Measurements from ENCODE around the gene GXYLT2. TPM values are rescaled to one million over a fixed set of nuclear protein-coding genes. Genes with fewer than 3 reads are reported as not detected.
A peak's percentile ranks its signal among the peaks of the same experiment; 100 is the strongest.

The GXYLT2 gene
- total RNA-seq, 4 donors from 2014 or later: 1.5 to 12.5 (median 7.5) TPM

DNA sequence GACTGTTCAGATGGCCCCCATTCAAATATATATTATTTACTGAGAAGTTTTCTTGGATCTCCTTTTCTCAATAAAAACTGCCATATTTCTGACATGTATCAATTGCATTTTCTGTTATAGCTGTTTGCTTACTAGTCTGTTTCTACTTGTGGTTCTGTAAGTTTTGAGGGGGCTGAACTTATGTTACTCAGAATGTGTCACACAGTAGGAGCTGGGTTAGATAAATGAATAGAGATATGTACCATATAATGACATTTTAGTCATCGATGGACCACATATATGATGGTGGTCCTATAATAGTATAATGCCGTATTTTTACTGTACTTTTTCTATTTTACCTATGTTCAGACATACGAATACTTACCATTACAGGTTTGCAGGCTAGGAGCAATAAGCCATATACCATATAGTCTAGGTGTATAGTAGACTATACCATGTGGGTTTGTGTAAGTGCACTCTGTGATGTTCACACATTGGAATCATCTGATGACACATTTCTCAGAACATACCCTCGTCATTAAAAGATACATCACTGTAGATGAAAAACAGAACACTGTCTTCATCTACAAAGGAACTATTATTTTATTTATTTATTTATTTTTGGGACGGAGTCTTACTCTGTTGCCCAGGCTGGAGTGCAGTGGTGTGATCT lies 131.1 kb downstream of the GXYLT2 start:
- H3K4me1 ChIP-seq: peaks cover 13 to 53% (median 24%) of the 10 kb centered on the region in 4 donors
- no peaks in the 10 kb centered on the region for H3K9me3 ChIP-seq
- H3K27ac ChIP-seq: no peak overlapping the region
- 67 to 90% methylated on average over 5 of the region's 5 CpGs for WGBS, 2 donors (ENCODE audit: low coverage in 1 of 2)
- intact Hi-C loops (cut with DNase I; ENCODE audit: low total_unique reads): no loop called here
- H3K4me3 ChIP-seq: no peak overlapping the region
- in situ Hi-C loops (cut with MboI; ENCODE audit: low pct_ligation_motif_present in 1 of 4, low pct_unique_long_range_greater_than_20kb in 1 of 4, low sequenced_read_pairs in 3 of 4): no loop called here
- no peaks in the 10 kb centered on the region for H3K27me3 ChIP-seq
- H3K36me3 ChIP-seq: no peaks in the 10 kb centered on the region
- no peak for DNase-seq
- TF ChIP-seq CTCF (IDR thresholded peaks at IDR 0.05) (no peak), POLR2A (IDR thresholded peaks at IDR 0.05) (no peak), EP300 (IDR thresholded peaks at IDR 0.05; ENCODE audit: low read depth) (no peak), POLR2AphosphoS5 (IDR thresholded peaks at IDR 0.05) (no peak)

DNA sequence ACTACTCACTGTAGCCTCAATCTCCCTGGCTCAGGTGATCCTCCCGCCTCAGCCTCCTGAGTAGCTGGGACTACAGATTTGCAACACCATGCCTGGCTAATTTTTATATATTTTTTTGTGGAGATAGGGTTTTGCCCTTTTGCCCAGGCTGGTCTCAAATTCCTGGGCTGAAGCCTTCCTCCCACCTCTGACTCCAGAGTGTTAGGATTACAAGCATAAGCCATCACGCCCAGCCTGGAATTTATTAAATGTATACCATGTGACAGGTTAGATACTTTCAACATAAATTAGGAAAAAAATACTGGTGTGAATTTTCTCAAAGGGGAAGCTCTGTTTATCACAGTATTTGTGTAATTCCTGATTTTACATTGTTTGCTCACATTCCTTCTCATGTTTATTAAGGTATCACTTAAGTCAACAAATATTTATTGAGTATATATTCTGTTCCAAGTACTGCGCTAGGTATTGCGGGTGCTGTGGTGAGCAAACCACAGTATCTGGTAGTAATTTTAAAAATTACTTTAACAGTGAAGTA lies 133.5 kb downstream of the GXYLT2 start:
- intact Hi-C loops (cut with DNase I; ENCODE audit: low total_unique reads): no loop called here
- no peak for DNase-seq

GRCh38 chr3:73024836-73025235 lies 137.0 kb downstream of the GXYLT2 start:
- H3K27ac ChIP-seq: peak overlapping the region in 3 of 4 donors; percentile 34 to 48 (median 40)
- DNase-seq: no peak
- peaks cover 16 to 90% (median 58%) of the 10 kb centered on the region in 4 donors for H3K4me1 ChIP-seq
- no peaks in the 10 kb centered on the region for H3K9me3 ChIP-seq
- no peak for TF ChIP-seq CTCF (IDR thresholded peaks at IDR 0.05)
- TF ChIP-seq POLR2AphosphoS5 (IDR thresholded peaks at IDR 0.05): no peak
- TF ChIP-seq EP300 (IDR thresholded peaks at IDR 0.05; ENCODE audit: low read depth): no peak
- TF ChIP-seq POLR2A (IDR thresholded peaks at IDR 0.05): no peak
- H3K36me3 ChIP-seq: no peaks in the 10 kb centered on the region
- intact Hi-C loops (cut with DNase I; ENCODE audit: low total_unique reads) (no loop called here), in situ Hi-C loops (cut with MboI; ENCODE audit: low pct_ligation_motif_present in 1 of 4, low pct_unique_long_range_greater_than_20kb in 1 of 4, low sequenced_read_pairs in 3 of 4) (no loop called here)
- no peaks in the 10 kb centered on the region for H3K27me3 ChIP-seq
- H3K4me3 ChIP-seq: no peak overlapping the region

More for the DNA sequence above, 133.5 kb downstream of the GXYLT2 start:
- in situ Hi-C loops (cut with MboI; ENCODE audit: low pct_ligation_motif_present in 1 of 4, low pct_unique_long_range_greater_than_20kb in 1 of 4, low sequenced_read_pairs in 3 of 4): no loop called here
- Histone ChIP-seq H3K4me1 (peaks cover 17 to 72% (median 45%) of the 10 kb centered on the region in 4 donors), H3K27me3 (no peaks in the 10 kb centered on the region), H3K27ac (no peak overlapping the region), H3K9me3 (no peaks in the 10 kb centered on the region), H3K4me3 (no peak overlapping the region), H3K36me3 (no peaks in the 10 kb centered on the region)
- WGBS, 2 donors (ENCODE audit: low coverage in 1 of 2): 58 to 62% methylated on average over 4 of the region's 4 CpGs
- TF ChIP-seq POLR2A (IDR thresholded peaks at IDR 0.05) (no peak), POLR2AphosphoS5 (IDR thresholded peaks at IDR 0.05) (no peak), CTCF (IDR thresholded peaks at IDR 0.05) (no peak), EP300 (IDR thresholded peaks at IDR 0.05; ENCODE audit: low read depth) (no peak)

GRCh38 chr3:73026111-73026759 lies 138.4 kb downstream of the GXYLT2 start:
- in situ Hi-C loops (cut with MboI; ENCODE audit: low pct_ligation_motif_present in 1 of 4, low pct_unique_long_range_greater_than_20kb in 1 of 4, low sequenced_read_pairs in 3 of 4): no loop called here
- peak overlapping the region; percentile 5 to 48 (median 38) for H3K27ac ChIP-seq

More at GRCh38 chr3:73026111-73026759, 138.4 kb downstream of the GXYLT2 start:
- Histone ChIP-seq H3K36me3 (no peaks in the 10 kb centered on the region), H3K4me1 (peaks cover 12 to 78% (median 51%) of the 10 kb centered on the region in 4 donors), H3K4me3 (no peak overlapping the region), H3K9me3 (no peaks in the 10 kb centered on the region), H3K27me3 (no peaks in the 10 kb centered on the region)
- intact Hi-C loops (cut with DNase I; ENCODE audit: low total_unique reads): no loop called here
- 58 to 62% methylated on average over 5 to 6 of the region's 6 CpGs for WGBS, 2 donors (ENCODE audit: low coverage in 1 of 2)
- no peak for DNase-seq
- TF ChIP-seq EP300 (IDR thresholded peaks at IDR 0.05; ENCODE audit: low read depth) (no peak), CTCF (IDR thresholded peaks at IDR 0.05) (no peak), POLR2AphosphoS5 (IDR thresholded peaks at IDR 0.05) (no peak), POLR2A (IDR thresholded peaks at IDR 0.05) (no peak)

Data from transverse colon (tissue), 4 donors.